Mesothelial cell of epicardium (in vitro differentiated cells): ENCODE results near the gene SAMHD1. TPM values are rescaled to one million over a fixed set of nuclear protein-coding genes. Genes with fewer than 3 reads are reported as not detected.
"Not testable (repeated sequence)": the region's sequence is repeated elsewhere in the genome, so short reads cannot be mapped to it uniquely, and the experiment has no call there.

Experiments
- DNase-seq, 2 experiments: peaks; one replicate each; pipeline ENCODE4 v3.0.0; 2021; ENCODE audit warnings: low spot score in 2 of 2; ENCODE audit not compliant: unreplicated experiment in 2 of 2
- H3K27ac Mint-ChIP-seq: 2 replicates; pipeline ENCODE4 v1.8.0; 2021; ENCODE audit warnings: mixed read lengths
- H3K27me3 Mint-ChIP-seq: 2 replicates; pipeline ENCODE4 v1.8.0; 2021; ENCODE audit warnings: low read depth, mixed read lengths
- H3K36me3 Mint-ChIP-seq: 2 replicates; pipeline ENCODE4 v1.8.0; 2021; ENCODE audit warnings: mixed read lengths
- H3K4me1 Mint-ChIP-seq: 2 replicates; pipeline ENCODE4 v1.8.0; 2021; ENCODE audit warnings: mixed read lengths
- H3K4me3 Mint-ChIP-seq: 2 replicates; pipeline ENCODE4 v1.8.0; 2021; ENCODE audit warnings: mild to moderate bottlenecking, moderate library complexity, mixed read lengths
- H3K9me3 Mint-ChIP-seq: 2 replicates; pipeline ENCODE4 v1.8.0; 2021; ENCODE audit warnings: mixed read lengths
- total RNA-seq: library from RNA; stranded (reverse); gene quantifications from 3 replicates; pipeline ENCODE4 v1.2.1, GENCODE V29; 2021
- TF ChIP-seq, protein P1 (sequence below): fragments of 200-600 bp; sonication (generic); IDR thresholded peaks from one replicate; pipeline ENCODE4 v1.5.0; 2021; ENCODE audit warnings: antibody characterized with exemption; ENCODE audit not compliant: unreplicated experiment

The SAMHD1 gene
- total RNA-seq, 1 donor from 2014 or later, result 11.0 TPM

DNA sequence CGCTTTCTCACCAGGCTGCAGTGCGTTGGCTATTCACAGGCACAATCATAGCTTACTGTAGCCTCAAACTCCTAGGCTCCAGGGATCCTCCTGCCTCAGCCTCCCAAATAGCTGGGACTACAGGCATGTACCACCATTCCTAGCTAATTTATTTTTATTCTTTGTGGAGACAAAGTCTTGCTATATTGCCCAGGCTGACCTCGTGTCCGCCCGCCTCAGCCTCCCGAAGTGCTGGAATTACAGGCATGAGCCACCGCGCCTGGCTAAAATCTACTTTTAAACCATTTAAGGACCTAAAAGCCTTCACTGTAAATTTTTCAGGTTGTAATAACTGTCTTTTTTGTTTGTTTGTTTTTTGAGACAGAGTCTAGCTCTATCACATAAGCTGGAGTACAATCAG, 15.2 kb downstream of the SAMHD1 start:
- Mint-ChIP-seq H3K27me3 (no peaks in the 10 kb centered on the region), H3K36me3 (no peaks in the 10 kb centered on the region), H3K9me3 (no peaks in the 10 kb centered on the region), H3K27ac (no peak overlapping the region), H3K4me3 (no peak overlapping the region), H3K4me1 (peaks cover 11% of the 10 kb centered on the region)
- DNase-seq, result no peak
- TF ChIP-seq, protein P1, sequence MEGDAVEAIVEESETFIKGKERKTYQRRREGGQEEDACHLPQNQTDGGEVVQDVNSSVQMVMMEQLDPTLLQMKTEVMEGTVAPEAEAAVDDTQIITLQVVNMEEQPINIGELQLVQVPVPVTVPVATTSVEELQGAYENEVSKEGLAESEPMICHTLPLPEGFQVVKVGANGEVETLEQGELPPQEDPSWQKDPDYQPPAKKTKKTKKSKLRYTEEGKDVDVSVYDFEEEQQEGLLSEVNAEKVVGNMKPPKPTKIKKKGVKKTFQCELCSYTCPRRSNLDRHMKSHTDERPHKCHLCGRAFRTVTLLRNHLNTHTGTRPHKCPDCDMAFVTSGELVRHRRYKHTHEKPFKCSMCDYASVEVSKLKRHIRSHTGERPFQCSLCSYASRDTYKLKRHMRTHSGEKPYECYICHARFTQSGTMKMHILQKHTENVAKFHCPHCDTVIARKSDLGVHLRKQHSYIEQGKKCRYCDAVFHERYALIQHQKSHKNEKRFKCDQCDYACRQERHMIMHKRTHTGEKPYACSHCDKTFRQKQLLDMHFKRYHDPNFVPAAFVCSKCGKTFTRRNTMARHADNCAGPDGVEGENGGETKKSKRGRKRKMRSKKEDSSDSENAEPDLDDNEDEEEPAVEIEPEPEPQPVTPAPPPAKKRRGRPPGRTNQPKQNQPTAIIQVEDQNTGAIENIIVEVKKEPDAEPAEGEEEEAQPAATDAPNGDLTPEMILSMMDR, result no peak

GRCh38 chr20:36933571-36933970, 17.9 kb downstream of the SAMHD1 start:
- not testable (repeated sequence) for H3K9me3 Mint-ChIP-seq, H3K36me3 Mint-ChIP-seq, H3K4me3 Mint-ChIP-seq, H3K27ac Mint-ChIP-seq, H3K4me1 Mint-ChIP-seq, DNase-seq, H3K27me3 Mint-ChIP-seq

GRCh38 chr20:36932476-36933426, 18.8 kb downstream of the SAMHD1 start:
- Mint-ChIP-seq H3K4me1 (peaks cover 5% of the 10 kb centered on the region), H3K9me3 (no peaks in the 10 kb centered on the region), H3K36me3 (peaks cover 4% of the 10 kb centered on the region), H3K4me3 (no peak overlapping the region), H3K27me3 (no peaks in the 10 kb centered on the region), H3K27ac (no peak overlapping the region)
- no peak for DNase-seq
- TF ChIP-seq, protein P1, result no peak

DNA sequence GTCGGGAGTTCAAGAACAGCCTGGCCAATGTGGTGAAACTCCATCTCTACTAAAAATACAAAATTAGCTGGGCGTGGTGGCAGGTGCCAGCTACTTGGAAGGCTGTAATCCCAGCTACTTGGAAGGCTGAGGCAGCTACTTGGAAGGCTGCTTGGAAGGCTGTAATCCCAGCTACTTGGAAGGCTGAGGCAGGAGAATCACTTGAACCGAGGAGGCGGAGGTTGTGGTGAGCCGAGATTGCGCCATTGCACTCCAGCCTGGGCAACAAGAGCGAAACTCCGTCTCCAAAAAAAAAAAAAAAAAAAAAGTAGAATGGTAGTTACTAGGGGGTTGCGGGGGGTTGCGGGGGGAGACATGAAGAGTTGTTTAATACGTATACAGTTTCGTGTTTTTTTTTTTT, 19.4 kb downstream of the SAMHD1 start:
- not testable (repeated sequence) for H3K4me3 Mint-ChIP-seq, H3K27me3 Mint-ChIP-seq, H3K9me3 Mint-ChIP-seq, H3K36me3 Mint-ChIP-seq, H3K27ac Mint-ChIP-seq, H3K4me1 Mint-ChIP-seq, DNase-seq

DNA sequence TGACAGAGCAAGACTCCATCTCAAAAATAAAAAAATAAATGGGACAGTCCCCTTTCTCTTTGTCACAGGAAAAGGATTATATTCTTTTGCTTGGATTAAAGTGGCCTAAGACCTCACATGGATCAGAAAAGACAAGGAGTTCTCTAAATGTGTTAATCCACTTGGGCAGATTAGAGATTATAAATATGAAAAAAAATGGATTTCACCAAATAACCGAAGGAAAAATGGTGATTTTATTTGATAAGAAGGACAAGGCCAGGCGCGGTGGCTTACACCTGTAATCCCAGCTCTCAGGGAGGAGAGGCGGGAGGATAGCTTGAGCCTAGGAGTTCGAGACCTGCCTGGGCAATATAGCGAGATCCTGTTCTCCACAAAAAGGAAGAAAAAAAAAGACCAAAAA, 21.8 kb downstream of the SAMHD1 start:
- TF ChIP-seq, protein P1, result no peak
- DNase-seq, result no peak
- Mint-ChIP-seq H3K9me3 (no peaks in the 10 kb centered on the region), H3K36me3 (peaks cover 4% of the 10 kb centered on the region), H3K4me1 (peaks cover 5% of the 10 kb centered on the region), H3K27me3 (no peaks in the 10 kb centered on the region), H3K27ac (no peak overlapping the region), H3K4me3 (no peak overlapping the region)

- Mint-ChIP-seq H3K27me3 (no peaks in the 10 kb centered on the region), H3K4me3 (no peak overlapping the region), H3K4me1 (peaks cover 8% of the 10 kb centered on the region), H3K27ac (no peak overlapping the region), H3K9me3 (no peaks in the 10 kb centered on the region), H3K36me3 (peaks cover 4% of the 10 kb centered on the region)
- TF ChIP-seq, protein P1, result no peak
- DNase-seq, result no peak
These were observed 22.2 kb downstream of the SAMHD1 start for GRCh38 chr20:36929290-36929689.
